Measurements from ENCODE around the gene POU6F2. TPM values are rescaled to one million over a fixed set of nuclear protein-coding genes. Genes with fewer than 3 reads are reported as not detected.

The POU6F2 gene
- total and polyA plus RNA-seq, 2 of the 4 experiments (the other 2 are of a cell fraction) = not detected

DNA sequence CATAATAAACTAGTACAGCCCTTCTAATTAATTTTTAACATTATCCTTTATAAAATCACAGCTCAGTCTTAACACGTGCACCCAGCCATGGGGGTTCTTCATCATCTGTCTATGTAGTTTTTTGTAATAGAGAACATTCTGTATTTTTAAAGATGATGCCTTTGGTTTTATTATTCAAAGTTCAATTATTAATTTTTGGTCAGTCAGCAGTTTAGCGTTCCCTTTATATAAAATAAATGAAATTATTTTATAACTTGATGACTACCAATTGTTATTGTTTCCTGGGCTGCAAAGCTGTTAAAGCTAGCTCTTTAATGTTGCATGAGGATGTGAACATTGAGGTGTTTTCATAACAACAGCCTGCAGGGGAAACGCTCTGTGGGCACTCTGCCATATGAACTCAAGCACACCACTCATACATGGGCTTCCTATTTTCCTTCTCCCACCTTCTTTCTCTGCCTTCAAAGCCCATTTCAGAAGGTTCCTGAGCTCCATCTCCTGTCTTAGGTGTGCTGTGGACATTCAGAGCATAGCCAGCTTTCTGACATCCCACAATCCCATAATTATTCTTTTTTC is 416.5 kb downstream of the POU6F2 start:
- no peak overlapping the region for H3K18ac ChIP-seq (ENCODE audit: low read depth, low read length)
- no peak overlapping the region for H2BK15ac ChIP-seq (ENCODE audit: low read depth, low read length)
- no peak for TF ChIP-seq CHD1 (IDR thresholded peaks at IDR 0.05; ENCODE audit: low read depth, low read length)
- peak; percentile 41; the same call in 1 of the 2 replicates for TF ChIP-seq MAFK (IDR thresholded peaks at IDR 0.05; ENCODE audit: low read depth, low read length)
- H3K27ac ChIP-seq (ENCODE audit: insufficient read depth, low read length) = no peak overlapping the region
- H3K14ac ChIP-seq (replicated peaks; ENCODE audit: low read depth, low read length) = no peak overlapping the region
- H3K9me3 ChIP-seq (ENCODE audit: control insufficient read depth, insufficient read depth, low read length) = no peaks in the 10 kb centered on the region
- no peak overlapping the region for H3K9ac ChIP-seq (ENCODE audit: low read depth, low read length)
- CTCF ChIA-PET = interaction anchor here (0.9 to 1.0 kb wide), 2 partner anchors 14 to 26 kb away, joined by 3 read pairs; no protein-coding TSS in a partner anchor
- no peak overlapping the region for H4K5ac ChIP-seq (ENCODE audit: low read depth, low read length)
- intact Hi-C loops (cut with micrococcal nuclease) (no loop called here), in situ Hi-C loops (cut with MboI; ENCODE audit: low sequenced_read_pairs) (no loop called here), dilution Hi-C loops (cut with HindIII; ENCODE audit: low sequenced_read_pairs, unreplicated experiment) (no loop called here)
- no peak overlapping the region for H4K91ac ChIP-seq (ENCODE audit: insufficient read depth, low read depth, low read length)
- POLR2A ChIA-PET (ENCODE audit: unreplicated experiment) = no interaction called here
- H2AK5ac ChIP-seq (ENCODE audit: low read depth, low read length) = no peak overlapping the region
- no peaks in the 10 kb centered on the region for H3K27me3 ChIP-seq (ENCODE audit: control insufficient read depth, insufficient read depth, low read length)
- H2BK120ac ChIP-seq (ENCODE audit: low read depth, low read length) = no peak overlapping the region
- H3K4me2 ChIP-seq (ENCODE audit: low read depth, low read length) = no peak overlapping the region
- H3K4me1 ChIP-seq (ENCODE audit: control insufficient read depth, insufficient read depth, low read length) = no peaks in the 10 kb centered on the region
- no peak overlapping the region for H4K8ac ChIP-seq (ENCODE audit: low read depth in 2 of 2, low read length in 2 of 2)
- no peak overlapping the region for H2BK5ac ChIP-seq (ENCODE audit: low read depth, low read length, poor library complexity, severe bottlenecking)
- H3K36me3 ChIP-seq (ENCODE audit: control insufficient read depth, insufficient read depth, low read length) = no peaks in the 10 kb centered on the region
- H3K9me1 ChIP-seq (ENCODE audit: insufficient read depth, low read length) = no peaks in the 10 kb centered on the region
- no CpG with 5 or more reads among the region's 3 CpGs for WGBS, 2 experiments (ENCODE audit: extremely low coverage in 2 of 2, insufficient read length in 1 of 2)
- H2AK9ac ChIP-seq (replicated peaks; ENCODE audit: low read depth, low read length, poor library complexity) = no peak overlapping the region
- no peak overlapping the region for H3K56ac ChIP-seq (ENCODE audit: extremely low read depth, insufficient read depth, low read length)
- BruUV-seq (replicated peaks) = no TSS peak
- no peaks in the 10 kb centered on the region for H3K79me1 ChIP-seq (ENCODE audit: low read depth in 1 of 2, low read length in 2 of 2)
- no peak overlapping the region for H3K4me3 ChIP-seq (ENCODE audit: insufficient read depth, low read depth, low read length)
- H3K4ac ChIP-seq (ENCODE audit: low read depth, low read length) = no peak overlapping the region
- DNase-seq (no peak), ATAC-seq (ENCODE audit: low read depth) (no peak)
- no peaks in the 10 kb centered on the region for H4K20me1 ChIP-seq (ENCODE audit: insufficient read depth, low read length)
- H2BK20ac ChIP-seq (ENCODE audit: low read depth, low read length) = no peak overlapping the region
- H3K23ac ChIP-seq (ENCODE audit: low read depth, low read length) = no peak overlapping the region
- no peak overlapping the region for H2AFZ ChIP-seq (replicated peaks; ENCODE audit: low read length, poor library complexity)

All from IMR-90 (cell line).